WTC11 (cell line): Measurements from ENCODE around the gene MIA. TPM values are rescaled to one million over a fixed set of nuclear protein-coding genes. Genes with fewer than 3 reads are reported as not detected.

Experiments used
- ATAC-seq: fragments of 200-7000 bp; cut with Tn5 transposase; 2 replicates; pipeline ENCODE4 v1.10.0; 2021; ENCODE audit warnings: mild to moderate bottlenecking, moderate library complexity
- CTCF ChIA-PET: fragments of 300-600 bp; sonication (Branson Sonifier 250); formaldehyde crosslinking; loops from one replicate; lab custom pipeline; 2021; ENCODE audit warnings: antibody characterized with exemption; lab: Charles Lee
- POLR2A ChIA-PET: fragments of 350-600 bp; sonication (Branson Sonifier 250); formaldehyde crosslinking; loops from one replicate; lab custom pipeline; 2021; ENCODE audit warnings: antibody characterized with exemption; lab: Charles Lee
- DNase-seq: peaks from one replicate; pipeline ENCODE4 v3.0.0; 2021; ENCODE audit warnings: low spot score
- H3K27ac Mint-ChIP-seq: 2 replicates; pipeline ENCODE4 v1.8.0; 2021; ENCODE audit warnings: mixed read lengths
- H3K27me3 Mint-ChIP-seq: 2 replicates; pipeline ENCODE4 v1.8.0; 2021; ENCODE audit warnings: low read depth, mild to moderate bottlenecking, moderate library complexity, mixed read lengths
- H3K36me3 Mint-ChIP-seq: 2 replicates; pipeline ENCODE4 v1.8.0; 2021; ENCODE audit warnings: mixed read lengths
- H3K4me1 Mint-ChIP-seq: 2 replicates; pipeline ENCODE4 v1.8.0; 2022; ENCODE audit warnings: mixed read lengths
- H3K4me3 Mint-ChIP-seq: 2 replicates; pipeline ENCODE4 v1.8.0; 2021; ENCODE audit warnings: mild to moderate bottlenecking, moderate library complexity, mixed read lengths
- H3K9me3 Mint-ChIP-seq: 2 replicates; pipeline ENCODE4 v1.8.0; 2021; ENCODE audit warnings: mixed read lengths
- ATF6 ChIP-seq: sonication (generic); formaldehyde crosslinking; IDR thresholded peaks from 2 replicates; pipeline ENCODE4 v1.8.1; 2023; ENCODE audit warnings: mild to moderate bottlenecking, missing genetic modification reagents
- CREB1 ChIP-seq: sonication (generic); formaldehyde crosslinking; IDR thresholded peaks from 2 replicates; pipeline ENCODE4 v1.8.0; 2023; ENCODE audit warnings: mild to moderate bottlenecking, missing genetic modification reagents
- E2F1 ChIP-seq: sonication (generic); formaldehyde crosslinking; IDR thresholded peaks from 2 replicates; pipeline ENCODE4 v1.8.0; 2022; ENCODE audit warnings: mild to moderate bottlenecking, missing genetic modification reagents
- FOXJ3 ChIP-seq: sonication (generic); formaldehyde crosslinking; IDR thresholded peaks from 2 replicates; pipeline ENCODE4 v1.9.0; 2021; ENCODE audit warnings: missing genetic modification reagents, mild to moderate bottlenecking, borderline replicate concordance
- NFYB ChIP-seq: sonication (generic); formaldehyde crosslinking; conservative IDR thresholded peaks from 2 replicates; pipeline ENCODE4 v1.8.0; 2022; ENCODE audit warnings: low read depth, missing genetic modification reagents
- SMAD3 ChIP-seq: sonication (generic); formaldehyde crosslinking; IDR thresholded peaks from 2 replicates; pipeline ENCODE4 v1.8.0; 2022; ENCODE audit warnings: missing genetic modification reagents, mild to moderate bottlenecking, borderline replicate concordance
- TEAD1 ChIP-seq: sonication (generic); formaldehyde crosslinking; IDR thresholded peaks from 2 replicates; pipeline ENCODE4 v1.8.0; 2022; ENCODE audit warnings: mild to moderate bottlenecking, missing genetic modification reagents
- TEAD4 ChIP-seq: sonication (generic); formaldehyde crosslinking; IDR thresholded peaks from 2 replicates; pipeline ENCODE4 v1.8.0; 2022; ENCODE audit warnings: mild to moderate bottlenecking, missing genetic modification reagents
- ZNF532 ChIP-seq: fragments of 250-450 bp; sonication (Bioruptor Pico); IDR thresholded peaks from 2 replicates; pipeline ENCODE4 v1.9.0; 2021; ENCODE audit warnings: mild to moderate bottlenecking, borderline replicate concordance
- total RNA-seq: library from RNA; stranded (reverse); gene quantifications from 3 replicates; pipeline ENCODE4 v1.2.3, GENCODE V29; 2021

Gene MIA
- total RNA-seq, 1 experiment from 2014 or later = not detected

GRCh38 chr19:40786060-40787037 is 11.0 kb downstream of the MIA start (continued):
- TF ChIP-seq ZNF532 (no peak), SMAD3 (CRISPR knock-in tag) (no peak)

GRCh38 chr19:40791349-40791748 is 16.0 kb downstream of the MIA start:
- no peak overlapping the region for H3K4me3 Mint-ChIP-seq
- no peak for ATAC-seq
- H3K4me1 Mint-ChIP-seq = 0 out of 2 replicates have a peak, but pooled peaks cover 2% of the 10 kb centered on the region
- H3K9me3 Mint-ChIP-seq = no peaks in the 10 kb centered on the region
- no peaks in the 10 kb centered on the region for H3K27me3 Mint-ChIP-seq
- peak overlapping the region; percentile 68 for H3K27ac Mint-ChIP-seq
- POLR2A ChIA-PET = no interaction called here
- TF ChIP-seq TEAD1 (CRISPR knock-in tag) (no peak), NFYB (CRISPR knock-in tag) (no peak), TEAD4 (CRISPR knock-in tag) (no peak), E2F1 (CRISPR knock-in tag) (no peak), CREB1 (CRISPR knock-in tag) (no peak)
- TF ChIP-seq, all 79 proteins: peak for 0
- peaks cover 9% of the 10 kb centered on the region for H3K36me3 Mint-ChIP-seq
- CTCF ChIA-PET = no interaction called here
- DNase-seq = no peak

DNA sequence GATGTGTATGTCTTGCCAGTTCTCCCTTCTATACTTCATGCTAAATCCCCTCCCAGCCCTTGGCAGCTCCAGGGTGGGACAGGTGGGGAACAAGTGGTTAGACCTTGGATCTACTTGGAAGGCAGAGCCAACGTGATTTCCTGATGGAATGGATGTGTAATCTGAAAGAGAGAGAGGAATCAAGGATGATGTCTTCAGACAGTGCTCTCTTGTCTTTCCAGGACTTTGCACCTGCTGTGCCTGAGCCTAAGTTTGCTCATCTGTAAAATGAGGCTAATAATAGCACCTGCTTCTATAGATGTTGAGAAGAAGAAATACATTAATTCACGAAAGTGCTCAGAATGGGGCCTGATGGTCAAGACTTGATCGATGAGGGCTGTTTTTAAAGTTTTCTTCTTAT is 16.7 kb downstream of the MIA start:
- H3K27ac Mint-ChIP-seq = no peak overlapping the region
- ATAC-seq = no peak
- TF ChIP-seq FOXJ3 (no peak), ATF6 (CRISPR knock-in tag) (no peak)
- TF ChIP-seq, all 79 proteins: peak for 0
- Mint-ChIP-seq H3K9me3 (no peaks in the 10 kb centered on the region), H3K27me3 (no peaks in the 10 kb centered on the region), H3K36me3 (peaks cover 9% of the 10 kb centered on the region), H3K4me1 (no peaks in the 10 kb centered on the region), H3K4me3 (no peak overlapping the region)
- ChIA-PET CTCF (interaction anchor here (3.9 kb wide), 1 partner anchor 14 kb away, joined by 17 read pairs; the partner anchor contains the start of gene RAB4B), POLR2A (no interaction called here)
- no peak for DNase-seq
